ENCODE data around the gene TTLL6.

DNA sequence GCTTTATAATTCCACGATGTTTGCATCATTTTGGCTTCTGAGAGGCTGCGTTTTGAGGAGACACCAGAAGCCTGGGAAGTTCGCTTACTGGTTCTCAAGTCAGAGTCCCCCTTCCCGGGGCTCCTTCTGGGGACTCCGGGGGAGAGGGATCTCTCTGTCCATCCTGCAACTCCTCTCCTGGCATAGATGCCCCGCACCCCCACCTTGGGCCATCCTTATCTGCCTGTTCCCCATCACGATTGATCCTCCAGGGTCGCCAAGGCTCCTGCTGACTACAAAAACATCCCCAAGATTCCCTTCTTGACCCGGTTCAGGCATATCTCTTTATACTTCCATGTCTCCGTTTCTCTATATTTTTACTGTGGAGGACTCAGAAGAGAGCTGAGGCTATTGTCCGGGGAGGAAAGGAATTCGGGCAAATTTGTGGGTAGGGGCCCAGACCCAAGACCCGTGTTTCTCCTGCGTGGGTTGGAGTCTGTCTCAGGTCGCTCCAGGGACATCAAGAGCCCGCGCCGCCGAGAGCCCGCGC lies 70.0 kb downstream of the TTLL6 start:
- TF ChIP-seq, protein P1, sequence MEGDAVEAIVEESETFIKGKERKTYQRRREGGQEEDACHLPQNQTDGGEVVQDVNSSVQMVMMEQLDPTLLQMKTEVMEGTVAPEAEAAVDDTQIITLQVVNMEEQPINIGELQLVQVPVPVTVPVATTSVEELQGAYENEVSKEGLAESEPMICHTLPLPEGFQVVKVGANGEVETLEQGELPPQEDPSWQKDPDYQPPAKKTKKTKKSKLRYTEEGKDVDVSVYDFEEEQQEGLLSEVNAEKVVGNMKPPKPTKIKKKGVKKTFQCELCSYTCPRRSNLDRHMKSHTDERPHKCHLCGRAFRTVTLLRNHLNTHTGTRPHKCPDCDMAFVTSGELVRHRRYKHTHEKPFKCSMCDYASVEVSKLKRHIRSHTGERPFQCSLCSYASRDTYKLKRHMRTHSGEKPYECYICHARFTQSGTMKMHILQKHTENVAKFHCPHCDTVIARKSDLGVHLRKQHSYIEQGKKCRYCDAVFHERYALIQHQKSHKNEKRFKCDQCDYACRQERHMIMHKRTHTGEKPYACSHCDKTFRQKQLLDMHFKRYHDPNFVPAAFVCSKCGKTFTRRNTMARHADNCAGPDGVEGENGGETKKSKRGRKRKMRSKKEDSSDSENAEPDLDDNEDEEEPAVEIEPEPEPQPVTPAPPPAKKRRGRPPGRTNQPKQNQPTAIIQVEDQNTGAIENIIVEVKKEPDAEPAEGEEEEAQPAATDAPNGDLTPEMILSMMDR (IDR thresholded peaks at IDR 0.05), result no peak
- TF ChIP-seq POLR2A (IDR thresholded peaks at IDR 0.05), result no peak
